ENCODE results near the gene STK38L.

- no peak for TF ChIP-seq CTCF (conservative IDR thresholded peaks at IDR 0.05 in 1 of 2, IDR thresholded peaks at IDR 0.05 in 1 of 2; ENCODE audit: low read depth in 1 of 2, low read length in 2 of 2)
- no peak for TF ChIP-seq EZH2 (IDR thresholded peaks at IDR 0.05; ENCODE audit: low read length, missing control alignments)
Observed at GRCh38 chr12:27343255-27344000, 99.3 kb downstream of the STK38L start.

All from fibroblast of lung (primary cell).